Astrocyte (in vitro differentiated cells and primary cell): ENCODE measurements around the gene MT1X.

ENCODE experiments used
- EZH2 ChIP-seq: IDR thresholded peaks from 2 replicates; pipeline ENCODE4 v1.6.1; 2012; ENCODE audit warnings: mild to moderate bottlenecking, low read length, inconsistent platforms; ENCODE audit not compliant: insufficient read depth
- TF ChIP-seq, protein P1 (sequence below): IDR thresholded peaks from 2 replicates; pipeline ENCODE4 v1.5.1; 2011; ENCODE audit warnings: low read depth, mild to moderate bottlenecking, inconsistent platforms, low read length, moderate library complexity; ENCODE audit not compliant: insufficient read depth

GRCh38 chr16:56657555-56658326 is 24.5 kb upstream of the MT1X start, which contains the start of gene MT1F:
- TF ChIP-seq, protein P1, sequence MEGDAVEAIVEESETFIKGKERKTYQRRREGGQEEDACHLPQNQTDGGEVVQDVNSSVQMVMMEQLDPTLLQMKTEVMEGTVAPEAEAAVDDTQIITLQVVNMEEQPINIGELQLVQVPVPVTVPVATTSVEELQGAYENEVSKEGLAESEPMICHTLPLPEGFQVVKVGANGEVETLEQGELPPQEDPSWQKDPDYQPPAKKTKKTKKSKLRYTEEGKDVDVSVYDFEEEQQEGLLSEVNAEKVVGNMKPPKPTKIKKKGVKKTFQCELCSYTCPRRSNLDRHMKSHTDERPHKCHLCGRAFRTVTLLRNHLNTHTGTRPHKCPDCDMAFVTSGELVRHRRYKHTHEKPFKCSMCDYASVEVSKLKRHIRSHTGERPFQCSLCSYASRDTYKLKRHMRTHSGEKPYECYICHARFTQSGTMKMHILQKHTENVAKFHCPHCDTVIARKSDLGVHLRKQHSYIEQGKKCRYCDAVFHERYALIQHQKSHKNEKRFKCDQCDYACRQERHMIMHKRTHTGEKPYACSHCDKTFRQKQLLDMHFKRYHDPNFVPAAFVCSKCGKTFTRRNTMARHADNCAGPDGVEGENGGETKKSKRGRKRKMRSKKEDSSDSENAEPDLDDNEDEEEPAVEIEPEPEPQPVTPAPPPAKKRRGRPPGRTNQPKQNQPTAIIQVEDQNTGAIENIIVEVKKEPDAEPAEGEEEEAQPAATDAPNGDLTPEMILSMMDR, result no peak
- TF ChIP-seq EZH2, result no peak
